Retina (tissue), 1 donor: ENCODE results near the gene HIF3A.

ENCODE experiments used
- DNase-seq: peaks from one replicate; pipeline ENCODE4 v3.0.0-alpha.2; 2016

HIF3A gene

GRCh38 chr19:46337487-46337886 is 40.6 kb downstream of the HIF3A start:
- DNase-seq: no peak

DNA sequence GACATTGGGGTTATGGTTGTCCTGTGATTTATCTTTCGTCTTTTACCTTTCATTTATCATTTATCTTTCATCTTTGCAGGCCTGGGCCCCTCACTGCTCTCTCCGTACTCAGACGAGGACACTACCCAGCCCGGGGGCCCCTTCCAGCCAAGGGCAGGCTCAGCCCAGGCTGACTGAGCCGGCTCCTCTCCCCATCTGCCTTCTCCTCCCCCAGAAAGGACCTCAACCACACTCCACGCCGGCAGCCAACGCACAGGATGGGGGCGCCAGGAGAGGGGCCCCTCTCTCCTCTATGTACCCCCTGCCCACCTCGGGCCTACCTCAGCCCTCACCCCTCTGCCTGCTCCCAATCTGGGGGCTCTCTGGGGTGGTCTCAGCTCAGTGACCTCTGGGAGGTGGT is 42.6 kb downstream of the HIF3A start:
- no peak for DNase-seq

- no peak for DNase-seq
These were observed 43.3 kb downstream of the HIF3A start for GRCh38 chr19:46340051-46340659.

GRCh38 chr19:46341937-46342336 is 45.1 kb downstream of the HIF3A start:
- DNase-seq: no peak

DNA sequence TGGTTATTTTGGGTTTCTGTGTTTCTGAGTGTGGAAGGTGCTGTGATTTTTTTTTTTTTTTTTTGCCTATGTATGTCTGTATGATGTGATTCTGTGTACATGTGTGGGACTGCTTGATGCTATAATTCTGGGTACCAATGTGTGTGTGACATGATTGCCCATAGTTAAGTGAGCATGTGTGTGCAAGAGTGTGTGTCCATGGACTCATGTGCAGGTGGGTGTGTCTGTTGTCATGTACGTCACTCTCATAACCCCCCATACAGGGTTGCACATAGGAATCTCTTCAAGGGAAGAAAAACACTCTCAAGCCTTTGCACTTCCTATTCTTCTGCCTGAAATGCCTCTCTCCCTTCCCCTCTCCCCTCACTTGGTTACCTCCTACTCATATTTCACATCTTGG is 47.5 kb downstream of the HIF3A start:
- no peak for DNase-seq

DNA sequence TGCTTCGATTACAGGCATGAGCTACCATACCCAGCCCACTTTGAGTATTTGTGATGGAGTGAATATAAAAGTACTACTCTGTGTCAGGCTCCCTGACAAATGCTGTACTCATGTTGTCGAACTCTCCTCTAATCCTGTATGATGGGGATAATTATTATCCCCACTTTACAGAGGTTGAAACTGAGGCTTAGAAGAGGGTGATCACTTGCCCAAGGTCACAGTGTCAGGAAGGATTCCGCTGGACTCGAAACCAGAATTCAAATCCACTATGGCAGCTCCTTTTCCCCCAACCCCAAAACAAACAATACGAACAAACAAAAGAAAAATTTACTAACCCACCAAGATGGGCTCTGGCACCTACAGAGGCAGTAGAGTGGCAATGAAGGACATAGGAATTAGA is 48.3 kb downstream of the HIF3A start:
- no peak for DNase-seq

GRCh38 chr19:46346821-46347571 is 50.2 kb downstream of the HIF3A start, which contains the start of gene PPP5C:
Gene PPP5C, plus strand, starts transcription at chr19:46347087. Its CDS starts 10 bp downstream, at chr19:46347097.
- DNase-seq: peak; percentile 98

GRCh38 chr19:46347572-46347883 is 50.7 kb downstream of the HIF3A start:
- no peak for DNase-seq

- no peak for DNase-seq
These were observed 51.1 kb downstream of the HIF3A start for GRCh38 chr19:46347985-46348384.

GRCh38 chr19:46349311-46349993 is 52.6 kb downstream of the HIF3A start:
- no peak for DNase-seq

GRCh38 chr19:46350029-46350757 is 53.4 kb downstream of the HIF3A start:
- DNase-seq: no peak

- no peak for DNase-seq
These were observed 53.9 kb downstream of the HIF3A start for GRCh38 chr19:46350758-46351159.

DNA sequence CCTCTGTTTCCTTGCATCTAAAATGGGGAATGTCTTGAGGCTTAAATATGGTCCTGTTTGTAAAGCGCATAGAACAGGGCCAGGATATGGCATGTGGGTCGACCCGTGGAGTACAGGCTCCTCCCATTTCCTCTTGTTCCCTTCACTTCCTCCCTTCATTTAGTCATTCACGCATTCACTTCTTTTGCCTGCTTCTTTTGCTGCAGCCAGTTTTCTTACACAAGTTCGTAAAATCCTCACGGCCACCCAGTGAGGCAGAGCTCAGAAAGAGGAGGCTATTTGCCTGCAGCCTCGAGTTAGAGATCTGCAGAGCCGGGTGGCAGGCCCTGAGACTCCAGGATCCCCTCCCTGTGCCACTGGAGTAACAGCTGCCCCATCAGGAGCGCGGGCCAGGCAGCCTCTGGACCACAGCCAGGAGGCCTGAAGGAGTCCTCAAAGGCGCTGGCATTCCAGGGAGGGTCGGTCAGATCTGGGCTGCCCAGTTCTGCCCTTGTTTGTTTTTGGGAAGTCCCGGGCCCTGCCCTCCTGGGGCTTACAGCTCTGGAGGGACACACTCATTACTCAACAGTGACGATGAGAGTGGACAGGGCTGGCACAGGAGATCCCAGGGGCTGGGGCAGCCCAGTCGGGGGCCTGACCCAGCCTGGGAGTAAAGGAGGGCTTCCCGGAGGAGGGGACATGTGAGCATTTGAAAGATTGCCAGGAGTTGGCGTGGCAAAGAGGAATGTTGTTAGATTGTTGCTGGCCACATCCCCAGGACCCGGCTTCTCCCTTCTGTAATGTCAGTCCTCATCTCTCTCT is 54.6 kb downstream of the HIF3A start:
- DNase-seq: no peak

GRCh38 chr19:46353730-46354528 is 57.1 kb downstream of the HIF3A start:
- no peak for DNase-seq

GRCh38 chr19:46355234-46356148 is 58.6 kb downstream of the HIF3A start:
- no peak for DNase-seq

DNA sequence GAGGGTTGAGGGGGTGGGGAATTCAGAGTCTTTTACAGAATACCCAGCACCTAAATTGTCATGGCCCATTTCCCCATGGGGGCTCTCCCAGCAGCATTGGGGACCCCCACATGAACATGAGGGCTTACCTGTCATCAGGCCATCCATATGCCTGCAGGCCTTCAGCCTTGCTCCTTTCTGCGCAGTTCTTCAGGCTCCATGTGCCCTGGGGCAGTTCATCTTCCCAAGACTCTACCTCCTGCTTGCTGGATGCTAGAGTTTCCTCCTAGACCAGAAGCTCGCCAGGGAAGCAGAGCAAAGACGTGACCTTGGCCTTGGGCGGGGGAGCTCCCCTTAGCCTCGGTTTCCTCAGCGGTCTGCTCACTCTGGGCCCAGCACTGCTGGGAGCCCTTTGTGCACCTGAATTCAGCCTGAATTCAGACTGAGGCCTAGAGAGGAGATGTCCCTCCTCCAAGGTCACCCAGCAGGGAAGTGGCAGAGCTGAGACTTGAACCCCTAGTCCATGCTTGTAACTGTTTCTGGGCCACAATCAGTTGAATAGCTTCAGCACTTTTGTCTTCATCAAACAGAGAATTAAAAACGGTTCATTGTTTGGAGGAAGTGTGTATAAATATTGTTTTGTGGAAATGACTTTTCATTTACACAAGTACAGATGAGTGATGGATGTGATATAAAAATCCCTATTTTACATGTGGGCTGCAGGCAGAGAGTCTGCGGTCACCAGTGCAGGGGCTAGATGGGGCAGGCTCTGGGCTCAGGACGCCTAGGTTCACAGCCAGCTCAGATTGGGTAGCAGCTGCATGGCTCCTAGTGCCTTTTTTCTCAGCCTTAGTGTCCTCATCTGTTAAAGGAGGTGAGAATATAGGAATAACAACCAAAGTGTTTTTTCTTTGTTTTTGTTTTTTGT is 59.6 kb downstream of the HIF3A start:
- DNase-seq: no peak

GRCh38 chr19:46357846-46358583 is 61.2 kb downstream of the HIF3A start:
- DNase-seq: no peak

DNA sequence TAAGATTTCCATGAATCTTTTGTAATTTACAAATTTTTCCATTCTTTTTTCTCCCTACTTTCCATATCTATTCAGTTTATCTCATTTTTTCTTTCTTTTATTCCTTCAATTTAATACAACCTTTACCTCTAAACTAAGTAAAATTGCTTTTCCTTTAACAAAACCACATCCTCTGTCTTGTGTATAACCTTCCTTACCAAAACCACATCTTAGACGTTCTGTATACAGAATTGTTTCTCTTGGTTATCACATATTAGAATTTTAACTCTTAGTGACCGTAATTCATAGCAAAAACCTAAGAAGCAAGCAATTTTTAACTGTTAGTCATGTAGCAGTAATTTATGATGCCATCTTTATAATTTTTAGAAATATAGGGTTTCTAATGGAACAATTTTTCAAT is 65.1 kb downstream of the HIF3A start:
- no peak for DNase-seq

GRCh38 chr19:46364359-46364758 is 67.5 kb downstream of the HIF3A start:
- no peak for DNase-seq
